Endodermal cell (in vitro differentiated cells): Measurements from ENCODE around the gene RIMS4. TPM values are rescaled to one million over a fixed set of nuclear protein-coding genes. Genes with fewer than 3 reads are reported as not detected.

Experiments
- DNase-seq: peaks from one replicate; pipeline ENCODE4 v3.0.0-alpha.2; 2017
- H3K27ac ChIP-seq: 2 replicates; pipeline ENCODE4 v1.5.1; 2013; ENCODE audit warnings: mild to moderate bottlenecking, low read depth, low read length, moderate library complexity
- H3K27me3 ChIP-seq: 2 replicates; pipeline ENCODE4 v1.6.1; 2013; ENCODE audit warnings: mild to moderate bottlenecking, low read length, moderate library complexity; ENCODE audit not compliant: insufficient read depth, control insufficient read depth, poor library complexity, severe bottlenecking
- H3K36me3 ChIP-seq: 2 replicates; pipeline ENCODE4 v1.7.0; 2013; ENCODE audit warnings: mild to moderate bottlenecking, low read length, moderate library complexity; ENCODE audit not compliant: control insufficient read depth, insufficient read depth
- H3K4me1 ChIP-seq: one replicate; pipeline ENCODE4 v1.7.0; 2013; ENCODE audit warnings: low read length; ENCODE audit not compliant: control insufficient read depth, insufficient read depth
- H3K4me3 ChIP-seq: 2 replicates; pipeline ENCODE4 v1.5.1; 2013; ENCODE audit warnings: mild to moderate bottlenecking, low read length, moderate library complexity
- H3K9ac ChIP-seq: 2 replicates; pipeline ENCODE4 v1.6.1; 2013; ENCODE audit warnings: mild to moderate bottlenecking, low read length, moderate library complexity; ENCODE audit not compliant: poor library complexity, severe bottlenecking; ENCODE audit errors: extremely low read depth
- H3K9me3 ChIP-seq: 2 replicates; pipeline ENCODE4 v1.6.1; 2013; ENCODE audit warnings: mild to moderate bottlenecking, low read length, moderate library complexity; ENCODE audit not compliant: control insufficient read depth
- H3K27ac Mint-ChIP-seq: 2 replicates; pipeline ENCODE4 v1.8.0; 2020; ENCODE audit warnings: mixed read lengths
- H3K27me3 Mint-ChIP-seq: 2 replicates; pipeline ENCODE4 v1.8.0; 2021; ENCODE audit warnings: mild to moderate bottlenecking, mixed read lengths; ENCODE audit not compliant: insufficient read depth
- H3K36me3 Mint-ChIP-seq: 2 replicates; pipeline ENCODE4 v1.8.0; 2020; ENCODE audit warnings: low read depth, mixed read lengths
- H3K4me1 Mint-ChIP-seq: 2 replicates; pipeline ENCODE4 v1.8.0; 2020; ENCODE audit warnings: mixed read lengths
- H3K4me3 Mint-ChIP-seq: 2 replicates; pipeline ENCODE4 v1.8.0; 2020; ENCODE audit warnings: mild to moderate bottlenecking, moderate library complexity, mixed read lengths
- H3K9me3 Mint-ChIP-seq: 2 replicates; pipeline ENCODE4 v1.8.0; 2020; ENCODE audit warnings: mild to moderate bottlenecking, mixed read lengths
- WGBS, 2 experiments: methylation state at CpG; one replicate each; pipeline versions ENCODE4 v1.1.5 to v1.1.7; 2013; ENCODE audit warnings: missing lambda C conversion rate in 2 of 2, mixed read lengths in 1 of 2; ENCODE audit not compliant: insufficient coverage in 1 of 2, insufficient read length in 1 of 2; 5-methylcytosine and 5-hydroxymethylcytosine counted together
- total RNA-seq, 2 donors: library from RNA; stranded (reverse); fragmentation: NEBNext Ultra II Directional in 1 of 2; extraction: Animal tissue kit (Norgen Biotek cat#: 25700) in 1 of 2; gene quantifications; 2 replicates in 1 of 2; 3 replicates in 1 of 2; pipeline ENCODE4 v1.2.1, GENCODE V29; 2021
- TF ChIP-seq, protein P1 (sequence below): fragments of 200-600 bp; sonication (generic); conservative IDR thresholded peaks from 2 replicates; pipeline ENCODE4 v1.5.0; 2021; ENCODE audit warnings: antibody characterized with exemption, mild to moderate bottlenecking

RIMS4 gene
- total RNA-seq, 2 donors from 2014 or later: 4.3 to 13.0 TPM

DNA sequence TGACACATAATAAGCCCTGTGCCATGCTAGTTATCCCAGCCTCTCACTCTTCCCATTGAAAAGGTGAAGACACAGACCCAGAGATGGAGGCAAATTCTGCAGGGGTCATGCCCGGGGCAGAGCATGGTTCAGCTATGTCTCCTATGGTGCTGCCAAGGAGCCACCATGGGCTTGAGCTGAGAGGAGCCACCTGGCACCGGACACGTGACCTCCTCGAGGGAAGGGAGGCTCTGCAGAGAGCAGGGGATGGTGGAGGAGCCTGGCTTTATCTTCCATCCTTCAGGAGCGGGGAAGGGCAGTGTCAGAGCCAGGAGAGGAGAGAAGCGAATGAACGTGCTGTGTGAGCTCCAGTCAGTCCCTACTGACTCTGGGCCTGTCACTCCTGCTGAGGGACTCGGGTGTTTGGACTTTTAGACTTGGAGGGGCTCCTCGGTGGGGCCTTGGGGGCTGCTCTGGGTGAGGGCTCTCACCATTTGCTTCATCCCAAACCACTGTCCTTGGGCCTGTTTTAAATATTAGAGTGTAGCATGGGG is 106.3 kb downstream of the RIMS4 start:
- Mint-ChIP-seq H3K36me3 (no peaks in the 10 kb centered on the region), H3K4me1 (peaks cover 10% of the 10 kb centered on the region), H3K27me3 (no peaks in the 10 kb centered on the region), H3K4me3 (no peak overlapping the region), H3K9me3 (no peaks in the 10 kb centered on the region), H3K27ac (no peak overlapping the region)
- H3K27me3 ChIP-seq: no peaks in the 10 kb centered on the region
- no peak overlapping the region for H3K27ac ChIP-seq
- H3K4me3 ChIP-seq: no peak overlapping the region
- 89 to 96% methylated on average over 4 to 9 of the region's 9 CpGs for WGBS, 2 experiments
- no peaks in the 10 kb centered on the region for H3K4me1 ChIP-seq
- H3K9me3 ChIP-seq: no peaks in the 10 kb centered on the region
- H3K36me3 ChIP-seq: no peaks in the 10 kb centered on the region
- DNase-seq: no peak
- no peak overlapping the region for H3K9ac ChIP-seq
- TF ChIP-seq, protein P1, sequence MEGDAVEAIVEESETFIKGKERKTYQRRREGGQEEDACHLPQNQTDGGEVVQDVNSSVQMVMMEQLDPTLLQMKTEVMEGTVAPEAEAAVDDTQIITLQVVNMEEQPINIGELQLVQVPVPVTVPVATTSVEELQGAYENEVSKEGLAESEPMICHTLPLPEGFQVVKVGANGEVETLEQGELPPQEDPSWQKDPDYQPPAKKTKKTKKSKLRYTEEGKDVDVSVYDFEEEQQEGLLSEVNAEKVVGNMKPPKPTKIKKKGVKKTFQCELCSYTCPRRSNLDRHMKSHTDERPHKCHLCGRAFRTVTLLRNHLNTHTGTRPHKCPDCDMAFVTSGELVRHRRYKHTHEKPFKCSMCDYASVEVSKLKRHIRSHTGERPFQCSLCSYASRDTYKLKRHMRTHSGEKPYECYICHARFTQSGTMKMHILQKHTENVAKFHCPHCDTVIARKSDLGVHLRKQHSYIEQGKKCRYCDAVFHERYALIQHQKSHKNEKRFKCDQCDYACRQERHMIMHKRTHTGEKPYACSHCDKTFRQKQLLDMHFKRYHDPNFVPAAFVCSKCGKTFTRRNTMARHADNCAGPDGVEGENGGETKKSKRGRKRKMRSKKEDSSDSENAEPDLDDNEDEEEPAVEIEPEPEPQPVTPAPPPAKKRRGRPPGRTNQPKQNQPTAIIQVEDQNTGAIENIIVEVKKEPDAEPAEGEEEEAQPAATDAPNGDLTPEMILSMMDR: no peak

- H3K27ac ChIP-seq: no peak overlapping the region
- H3K27me3 Mint-ChIP-seq: no peaks in the 10 kb centered on the region
- H3K9me3 ChIP-seq: no peaks in the 10 kb centered on the region
- no peaks in the 10 kb centered on the region for H3K9me3 Mint-ChIP-seq
- H3K36me3 Mint-ChIP-seq: no peaks in the 10 kb centered on the region
- H3K27me3 ChIP-seq: no peaks in the 10 kb centered on the region
- H3K4me3 Mint-ChIP-seq: no peak overlapping the region
- WGBS, 2 experiments: 94 to 95% methylated on average over 9 to 12 of the region's 12 CpGs
- no peak overlapping the region for H3K4me3 ChIP-seq
- TF ChIP-seq, protein P1: no peak
- peaks cover 10% of the 10 kb centered on the region for H3K4me1 Mint-ChIP-seq
- DNase-seq: no peak
- no peak overlapping the region for H3K27ac Mint-ChIP-seq
- H3K36me3 ChIP-seq: no peaks in the 10 kb centered on the region
- H3K9ac ChIP-seq: no peak overlapping the region
- H3K4me1 ChIP-seq: no peaks in the 10 kb centered on the region
Measured at GRCh38 chr20:44703183-44703925, 107.0 kb downstream of the RIMS4 start.

DNA sequence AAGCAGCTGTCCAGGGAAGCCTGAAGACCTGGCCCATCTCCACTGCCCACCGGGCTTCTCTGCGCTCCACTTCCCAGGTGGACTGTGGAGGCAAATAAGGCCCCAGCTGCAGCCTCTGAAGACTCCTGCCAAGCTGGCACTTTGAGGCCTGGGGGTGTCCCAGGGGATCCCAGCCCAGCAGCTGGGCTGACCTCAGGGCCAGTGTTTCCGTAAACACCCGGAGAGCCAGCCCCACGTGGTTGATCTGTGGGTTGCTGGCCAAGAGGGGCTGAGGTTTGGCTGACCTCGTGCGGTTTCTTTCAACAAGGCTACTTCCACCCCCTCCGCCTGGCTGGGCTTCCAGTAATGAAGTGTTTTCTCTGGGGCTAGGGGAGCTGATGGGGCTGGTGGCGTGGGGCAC is 107.6 kb downstream of the RIMS4 start:
- Histone ChIP-seq H3K9ac (no peak overlapping the region), H3K4me3 (no peak overlapping the region), H3K4me1 (no peaks in the 10 kb centered on the region), H3K36me3 (no peaks in the 10 kb centered on the region), H3K27ac (no peak overlapping the region), H3K9me3 (no peaks in the 10 kb centered on the region), H3K27me3 (no peaks in the 10 kb centered on the region)
- Mint-ChIP-seq H3K4me3 (no peak overlapping the region), H3K9me3 (no peaks in the 10 kb centered on the region), H3K27ac (no peak overlapping the region), H3K36me3 (no peaks in the 10 kb centered on the region), H3K27me3 (no peaks in the 10 kb centered on the region), H3K4me1 (peaks cover 10% of the 10 kb centered on the region)
- TF ChIP-seq, protein P1: no peak
- WGBS, 2 experiments: 92 to 100% methylated on average over 1 to 9 of the region's 9 CpGs
- no peak for DNase-seq
